ENCODE measurements around the gene ADGRG3.
"Not testable (repeated sequence)": the region's sequence is repeated elsewhere in the genome, so short reads cannot be mapped to it uniquely, and the experiment has no call there.

The ADGRG3 gene

GRCh38 chr16:57663917-57664661 lies 4.0 kb upstream of the ADGRG3 start:
- no peak for DNase-seq

- DNase-seq, result no peak
Observed at GRCh38 chr16:57664662-57665025, 3.5 kb upstream of the ADGRG3 start.

- DNase-seq, result no peak
Observed at GRCh38 chr16:57665541-57665940, 2.6 kb upstream of the ADGRG3 start.

- DNase-seq, result no peak
Observed at GRCh38 chr16:57666353-57667047, 1.6 kb upstream of the ADGRG3 start.

GRCh38 chr16:57667048-57667525 lies 1.0 kb upstream of the ADGRG3 start:
- DNase-seq, result no peak

- no peak for DNase-seq
Observed at GRCh38 chr16:57667526-57668262, 412 bp upstream of the ADGRG3 start.

GRCh38 chr16:57668630-57669475 lies 747 bp downstream of the ADGRG3 start:
- DNase-seq, result no peak

- no peak for DNase-seq
Observed at GRCh38 chr16:57669476-57670162, 1.5 kb downstream of the ADGRG3 start.

- no peak for DNase-seq
Observed at GRCh38 chr16:57670196-57670595, 2.1 kb downstream of the ADGRG3 start.

- not testable (repeated sequence) for DNase-seq
Observed at GRCh38 chr16:57671451-57671850, 3.3 kb downstream of the ADGRG3 start.

GRCh38 chr16:57672416-57672815 lies 4.3 kb downstream of the ADGRG3 start:
- DNase-seq, result no peak

- no peak for DNase-seq
Observed at GRCh38 chr16:57672824-57673223, 4.7 kb downstream of the ADGRG3 start.

- DNase-seq, result no peak
Observed at GRCh38 chr16:57675741-57676551, 7.8 kb downstream of the ADGRG3 start.

GRCh38 chr16:57676553-57677085 lies 8.5 kb downstream of the ADGRG3 start:
- DNase-seq, result no peak

- DNase-seq, result no peak
Observed at GRCh38 chr16:57677622-57678369, 9.7 kb downstream of the ADGRG3 start.

GRCh38 chr16:57679016-57679415 lies 10.9 kb downstream of the ADGRG3 start:
- DNase-seq, result no peak

GRCh38 chr16:57679767-57680482 lies 11.8 kb downstream of the ADGRG3 start:
- no peak for DNase-seq

GRCh38 chr16:57680842-57681375 lies 12.8 kb downstream of the ADGRG3 start:
- DNase-seq, result no peak

Data from NCI-H1092 treated with DMSO at 0.1 percent for 48 hours (cell line).